Astrocyte (in vitro differentiated cells and primary cell): ENCODE data around the gene TANGO6.

ENCODE experiments used
- CTCF ChIP-seq: IDR thresholded peaks from 2 replicates; pipeline ENCODE4 v1.5.1; 2011; ENCODE audit warnings: low read depth, mild to moderate bottlenecking, inconsistent platforms, low read length, moderate library complexity; ENCODE audit not compliant: insufficient read depth
- EZH2 ChIP-seq: IDR thresholded peaks from 2 replicates; pipeline ENCODE4 v1.6.1; 2012; ENCODE audit warnings: mild to moderate bottlenecking, low read length, inconsistent platforms; ENCODE audit not compliant: insufficient read depth

- TF ChIP-seq CTCF (no peak), EZH2 (no peak)
Measured at GRCh38 chr16:68892898-68893297, 49.6 kb downstream of the TANGO6 start.
